Sigmoid colon (tissue), 7 donors: Measurements from ENCODE around the gene SEC23IP. TPM values are rescaled to one million over a fixed set of nuclear protein-coding genes. Genes with fewer than 3 reads are reported as not detected.
"Not testable (repeated sequence)": the region's sequence is repeated elsewhere in the genome, so short reads cannot be mapped to it uniquely, and the experiment has no call there.

Experiments
- DNase-seq: peaks from one replicate; pipeline ENCODE4 v3.0.0-alpha.2; 2019
- H3K27ac ChIP-seq, 4 donors: fragments of 200-600 bp; sonication (generic); one replicate each; pipeline ENCODE4 v1.5.1; 2016 to 2019; ENCODE audit warnings: mild to moderate bottlenecking in 1 of 4
- H3K27me3 ChIP-seq, 3 donors: fragments of 200-600 bp; sonication (generic); one replicate each; pipeline ENCODE4 v1.5.1; 2019; ENCODE audit warnings: mild to moderate bottlenecking in 1 of 3
- H3K36me3 ChIP-seq, 4 donors: fragments of 200-600 bp; sonication (generic); one replicate each; pipeline ENCODE4 v1.5.1; 2016 to 2019
- H3K4me1 ChIP-seq, 4 donors: fragments of 200-600 bp; sonication (generic); one replicate each; pipeline ENCODE4 v1.5.1; 2017 to 2019
- H3K4me3 ChIP-seq, 4 donors: fragments of 200-600 bp; sonication (generic); one replicate each; pipeline ENCODE4 v1.5.1; 2017 to 2019; ENCODE audit warnings: mild to moderate bottlenecking in 2 of 4, moderate library complexity in 1 of 4
- H3K9me3 ChIP-seq, 4 donors: fragments of 200-600 bp in 3 of 4; sonication (generic) in 3 of 4; one replicate each; pipeline versions ENCODE4 v1.5.1 to v1.6.1; 2013 to 2019
- CTCF ChIP-seq, 4 experiments: fragments of 450-650 bp in 3 of 4; fragments of 200-600 bp in 1 of 4; IDR thresholded peaks; one replicate each; pipeline ENCODE4 v1.5.1; 2016 to 2019; ENCODE audit warnings: antibody characterized with exemption in 4 of 4, mild to moderate bottlenecking in 3 of 4, moderate library complexity in 2 of 4
- EP300 ChIP-seq, 4 donors: sonication (generic); formaldehyde crosslinking; IDR thresholded peaks; one replicate each; pipeline ENCODE4 v1.6.1; 2017; ENCODE audit warnings: antibody characterized with exemption in 4 of 4
- POLR2A ChIP-seq, 2 donors: fragments of 450-650 bp; IDR thresholded peaks; one replicate each; pipeline ENCODE4 v1.6.1; 2016; ENCODE audit warnings: antibody characterized with exemption in 2 of 2, mild to moderate bottlenecking in 2 of 2, moderate library complexity in 2 of 2
- POLR2AphosphoS5 ChIP-seq, 4 donors: sonication (generic); formaldehyde crosslinking; IDR thresholded peaks; one replicate each; pipeline ENCODE4 v1.6.1; 2017; ENCODE audit warnings: antibody characterized with exemption in 4 of 4
- WGBS, 2 donors: extraction: QIAGEN DNeasy Blood & Tissue Kit; methylation state at CpG; one replicate each; pipeline ENCODE4 v1.1.7; 2013; 5-methylcytosine and 5-hydroxymethylcytosine counted together
- intact Hi-C: fragments of 100-400 bp; cut with DNase I; formaldehyde crosslinking; loops from one replicate; pipeline ENCODE4 v1.15.1; 2023
- polyA plus RNA-seq, 3 donors: library from polyadenylated mRNA; stranded (reverse); fragments of 200-250 nt; gene quantifications; one replicate each; pipeline ENCODE4 v1.2.3, GENCODE V29; 2013
- total RNA-seq, 4 donors: library from RNA; depleted of rRNA; stranded (reverse); fragments of >200 nt; gene quantifications; one replicate each; pipeline ENCODE4 v1.1.0, GENCODE V29; 2016
- donor health status: healthy with polysubstance abuse.
- donor health status: Bipolar disorder and iron deficiency.
- donor health status: healthy.

Gene SEC23IP
- total and polyA plus RNA-seq, 7 donors, result 8.3 to 31.4 (median 18.3) TPM

- H3K4me1 ChIP-seq, result peaks cover 0 to 32% (median 13%) of the 10 kb centered on the region in 4 donors
- 94 to 95% methylated on average over 6 of the region's 6 CpGs for WGBS, 2 donors
- no peak for TF ChIP-seq EP300 (IDR thresholded peaks at IDR 0.05)
- no peak for TF ChIP-seq POLR2AphosphoS5 (IDR thresholded peaks at IDR 0.05)
- TF ChIP-seq CTCF (IDR thresholded peaks at IDR 0.05), result no peak
- no peak for TF ChIP-seq POLR2A (IDR thresholded peaks at IDR 0.05)
- H3K4me3 ChIP-seq, result no peak overlapping the region
- no peak for DNase-seq
- H3K27me3 ChIP-seq, result no peaks in the 10 kb centered on the region
- no peaks in the 10 kb centered on the region for H3K9me3 ChIP-seq
- no peak overlapping the region for H3K27ac ChIP-seq
- H3K36me3 ChIP-seq, result no peaks in the 10 kb centered on the region
- intact Hi-C loops, result no loop called here
Measured at GRCh38 chr10:119865699-119866240, 26.8 kb upstream of the SEC23IP start.

DNA sequence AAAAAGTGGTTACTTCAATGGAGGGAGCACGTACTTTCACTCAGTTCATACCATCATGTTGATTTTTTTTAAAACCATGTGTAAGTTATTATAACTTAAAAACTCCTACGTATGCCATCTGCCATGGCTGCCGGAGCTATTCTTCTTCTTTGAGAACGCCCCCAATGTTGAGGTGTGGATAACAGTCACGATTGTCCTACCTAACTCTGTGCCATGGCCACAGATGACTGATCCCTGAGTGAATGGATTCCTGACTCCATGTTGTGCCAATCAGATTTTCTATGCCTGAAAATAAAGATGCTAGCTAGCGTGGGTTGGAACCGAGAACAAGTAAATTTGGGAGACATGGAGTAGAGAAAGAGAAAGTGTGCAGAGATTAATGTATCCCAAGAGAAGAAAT lies 25.2 kb upstream of the SEC23IP start:
- no peak for DNase-seq

GRCh38 chr10:119869398-119869797 lies 23.1 kb upstream of the SEC23IP start:
- intact Hi-C loops, result not testable (repeated sequence)

More for the DNA sequence above, 25.2 kb upstream of the SEC23IP start:
- TF ChIP-seq EP300 (IDR thresholded peaks at IDR 0.05), result no peak
- no peak for TF ChIP-seq POLR2AphosphoS5 (IDR thresholded peaks at IDR 0.05)
- no peak for TF ChIP-seq POLR2A (IDR thresholded peaks at IDR 0.05)
- no peak for TF ChIP-seq CTCF (IDR thresholded peaks at IDR 0.05)
- Histone ChIP-seq H3K27ac (peak overlapping the region in 1 of 4 donors; percentile 15), H3K4me1 (peaks cover 0 to 40% (median 20%) of the 10 kb centered on the region in 4 donors), H3K4me3 (no peak overlapping the region), H3K9me3 (no peaks in the 10 kb centered on the region), H3K36me3 (no peaks in the 10 kb centered on the region), H3K27me3 (no peaks in the 10 kb centered on the region)
- WGBS, 2 donors, result 88% methylated on average over 7 of the region's 7 CpGs
- intact Hi-C loops, result no loop called here

GRCh38 chr10:119871881-119872609 lies 20.5 kb upstream of the SEC23IP start:
- intact Hi-C loops, result no loop called here
- Histone ChIP-seq H3K27ac (peak overlapping the region; percentile 88 to 95 (median 94)), H3K9me3 (no peaks in the 10 kb centered on the region), H3K36me3 (no peaks in the 10 kb centered on the region), H3K27me3 (no peaks in the 10 kb centered on the region), H3K4me3 (peak overlapping the region; percentile 68 to 94 (median 90)), H3K4me1 (peaks cover 0 to 46% (median 29%) of the 10 kb centered on the region in 4 donors)
- TF ChIP-seq POLR2AphosphoS5 (IDR thresholded peaks at IDR 0.05), result peak in 2 of 4 donors; percentile 23 to 24
- TF ChIP-seq CTCF (IDR thresholded peaks at IDR 0.05), result no peak
- peak; percentile 72 for DNase-seq
- WGBS, 2 donors, result 0% methylated on average over 56 of the region's 56 CpGs

More at GRCh38 chr10:119869398-119869797, 23.1 kb upstream of the SEC23IP start:
- H3K27ac ChIP-seq, H3K9me3 ChIP-seq, DNase-seq, H3K4me3 ChIP-seq, H3K36me3 ChIP-seq, H3K27me3 ChIP-seq: not testable (repeated sequence)
- H3K4me1 ChIP-seq, result peaks cover 0 to 46% (median 29%) of the 10 kb centered on the region in 4 donors
- 86 to 87% methylated on average over 4 of the region's 4 CpGs for WGBS, 2 donors

GRCh38 chr10:119872610-119872859 lies 20.0 kb upstream of the SEC23IP start, which contains the start of gene MCMBP:
TSS of gene MCMBP (minus strand) at chr10:119872843. CDS start at chr10:119872584, 259 bp downstream.
- peak within 1 kb of the TSS; percentile 88 to 95 (median 94) for H3K27ac ChIP-seq
- WGBS, 2 donors, result 0% methylated on average over 42 of the region's 42 CpGs
- H3K4me1 ChIP-seq, result peaks cover 0 to 44% (median 29%) of the 10 kb centered on the region in 4 donors
- peak within 1 kb of the TSS; percentile 68 to 94 (median 90) for H3K4me3 ChIP-seq
- TF ChIP-seq POLR2A (IDR thresholded peaks at IDR 0.05) (no peak), POLR2AphosphoS5 (IDR thresholded peaks at IDR 0.05) (peak in 1 of 4 donors; percentile 77)
- no peaks in the 10 kb centered on the region for H3K36me3 ChIP-seq
- H3K27me3 ChIP-seq, result no peaks in the 10 kb centered on the region
- DNase-seq, result no peak
- intact Hi-C loops, result no loop called here
- no peaks in the 10 kb centered on the region for H3K9me3 ChIP-seq
